ENCODE results near the gene HOXC6.

GRCh38 chr12:54075409-54075808 is 47.2 kb downstream of the HOXC6 start:
- TF ChIP-seq CTCF (IDR thresholded peaks at IDR 0.05) (no peak), EP300 (IDR thresholded peaks at IDR 0.05) (no peak), POLR2A (IDR thresholded peaks at IDR 0.05) (no peak)

Measured in tibial nerve (tissue), 4 donors.